ENCODE measurements around the gene GSE1.

The GSE1 gene

GRCh38 chr16:85654251-85655095 lies 41.4 kb downstream of the GSE1 start:
- no peak for DNase-seq (ENCODE audit: low read depth)
- no peak overlapping the region for H3K4me3 ChIP-seq (ENCODE audit: control insufficient read depth, low read depth, low read length)
- no peak for TF ChIP-seq CTCF (IDR thresholded peaks at IDR 0.05; ENCODE audit: control insufficient read depth, insufficient read depth, low read depth, low read length, missing control alignments)

GRCh38 chr16:85655216-85656129 lies 42.4 kb downstream of the GSE1 start:
- no peak for TF ChIP-seq CTCF (IDR thresholded peaks at IDR 0.05; ENCODE audit: control insufficient read depth, insufficient read depth, low read depth, low read length, missing control alignments)
- H3K4me3 ChIP-seq (ENCODE audit: control insufficient read depth, low read depth, low read length), result no peak overlapping the region
- no peak for DNase-seq (ENCODE audit: low read depth)

GRCh38 chr16:85656351-85657266 lies 43.5 kb downstream of the GSE1 start:
- no peak for DNase-seq (ENCODE audit: low read depth)
- H3K4me3 ChIP-seq (ENCODE audit: control insufficient read depth, low read depth, low read length), result no peak overlapping the region
- no peak for TF ChIP-seq CTCF (IDR thresholded peaks at IDR 0.05; ENCODE audit: control insufficient read depth, insufficient read depth, low read depth, low read length, missing control alignments)

DNA sequence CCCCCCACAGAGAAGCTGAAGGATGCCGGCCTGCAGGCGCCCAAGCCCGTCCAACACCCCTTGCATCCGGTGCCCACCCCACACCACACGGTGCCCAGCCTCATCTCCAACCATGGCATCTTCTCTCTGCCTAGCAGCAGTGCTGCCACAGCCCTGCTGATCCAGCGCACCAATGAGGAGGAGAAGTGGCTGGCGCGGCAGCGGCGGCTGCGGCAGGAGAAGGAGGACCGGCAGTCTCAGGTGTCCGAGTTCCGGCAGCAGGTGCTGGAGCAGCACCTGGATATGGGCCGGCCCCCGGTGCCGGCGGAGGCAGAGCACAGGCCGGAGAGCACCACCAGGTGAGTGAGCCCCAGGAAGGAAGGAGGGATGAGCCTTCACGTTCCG lies 44.1 kb downstream of the GSE1 start:
- DNase-seq (ENCODE audit: low read depth), result no peak
- no peak overlapping the region for H3K4me3 ChIP-seq (ENCODE audit: control insufficient read depth, low read depth, low read length)
- TF ChIP-seq CTCF (IDR thresholded peaks at IDR 0.05; ENCODE audit: control insufficient read depth, insufficient read depth, low read depth, low read length, missing control alignments), result no peak

DNA sequence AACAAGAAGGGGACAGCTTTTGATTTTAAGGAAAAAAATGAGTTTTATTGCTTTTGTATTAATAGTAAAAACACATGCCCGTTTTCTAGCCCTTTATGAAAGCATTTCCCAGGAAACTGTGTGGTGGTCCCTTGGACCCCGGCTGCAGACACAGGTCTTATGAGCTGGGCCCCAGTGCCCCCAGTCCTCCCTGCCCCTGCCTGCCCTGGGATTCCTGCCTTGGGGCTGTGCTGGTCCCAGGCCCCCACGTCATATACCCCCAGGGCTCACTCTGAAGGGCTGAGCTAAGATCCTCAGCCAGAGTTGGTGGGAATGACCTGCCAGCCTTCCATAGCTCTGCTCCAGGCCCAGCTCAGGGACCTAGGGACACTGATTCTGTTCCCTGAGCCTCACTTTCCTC lies 44.9 kb downstream of the GSE1 start:
- TF ChIP-seq CTCF (IDR thresholded peaks at IDR 0.05; ENCODE audit: control insufficient read depth, insufficient read depth, low read depth, low read length, missing control alignments), result no peak
- H3K4me3 ChIP-seq (ENCODE audit: control insufficient read depth, low read depth, low read length), result no peak overlapping the region
- DNase-seq (ENCODE audit: low read depth), result no peak
